Tibial nerve (tissue), 4 donors: ENCODE results near the gene PGM5.

Source experiments
- EP300 ChIP-seq, 2 donors: sonication (generic); formaldehyde crosslinking; IDR thresholded peaks; one replicate each; pipeline ENCODE4 v1.6.1; 2017; ENCODE audit warnings: antibody characterized with exemption in 2 of 2, mild to moderate bottlenecking in 1 of 2
- POLR2A ChIP-seq, 2 donors: fragments of 450-650 bp; IDR thresholded peaks; one replicate each; pipeline ENCODE4 v1.6.1; 2017; ENCODE audit warnings: antibody characterized with exemption in 2 of 2, mild to moderate bottlenecking in 2 of 2, moderate library complexity in 2 of 2
- TF ChIP-seq, protein P1 (sequence below), 5 experiments: fragments of 200-600 bp in 3 of 5; fragments of 450-650 bp in 2 of 5; sonication (generic) in 3 of 5; IDR thresholded peaks; one replicate each; pipeline ENCODE4 v1.5.1; 2016 to 2019; ENCODE audit warnings: antibody characterized with exemption in 5 of 5, mild to moderate bottlenecking in 3 of 5, moderate library complexity in 2 of 5

DNA sequence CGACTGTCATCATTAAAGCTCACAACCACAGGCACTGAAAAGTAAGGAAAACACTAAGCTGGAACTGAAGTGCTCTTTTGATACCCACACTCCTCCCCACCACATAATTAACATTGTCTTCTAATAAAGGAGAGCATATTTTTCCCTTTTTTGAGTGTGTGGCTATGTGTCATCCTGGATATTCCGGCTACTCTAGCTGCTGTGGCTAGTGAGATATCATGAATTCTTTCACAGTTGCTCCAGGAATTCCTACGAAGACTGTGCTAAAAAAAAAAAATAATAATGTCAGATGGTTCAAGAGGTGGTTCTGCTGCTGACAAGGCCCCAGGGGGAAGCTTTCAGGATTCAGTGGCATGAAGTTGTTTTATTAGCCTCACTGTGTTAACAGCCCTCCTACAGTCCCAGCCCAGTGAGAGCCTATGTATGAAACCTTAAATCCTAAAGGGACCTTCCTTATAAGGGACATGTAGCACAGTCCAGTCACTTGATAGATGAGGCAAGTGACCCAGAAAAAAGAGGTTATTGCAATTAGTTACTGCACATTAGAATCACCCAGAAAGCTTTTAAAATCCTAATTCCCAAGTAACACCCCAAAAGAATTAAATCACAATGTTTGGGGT lies 137.7 kb downstream of the PGM5 start:
- TF ChIP-seq, protein P1, sequence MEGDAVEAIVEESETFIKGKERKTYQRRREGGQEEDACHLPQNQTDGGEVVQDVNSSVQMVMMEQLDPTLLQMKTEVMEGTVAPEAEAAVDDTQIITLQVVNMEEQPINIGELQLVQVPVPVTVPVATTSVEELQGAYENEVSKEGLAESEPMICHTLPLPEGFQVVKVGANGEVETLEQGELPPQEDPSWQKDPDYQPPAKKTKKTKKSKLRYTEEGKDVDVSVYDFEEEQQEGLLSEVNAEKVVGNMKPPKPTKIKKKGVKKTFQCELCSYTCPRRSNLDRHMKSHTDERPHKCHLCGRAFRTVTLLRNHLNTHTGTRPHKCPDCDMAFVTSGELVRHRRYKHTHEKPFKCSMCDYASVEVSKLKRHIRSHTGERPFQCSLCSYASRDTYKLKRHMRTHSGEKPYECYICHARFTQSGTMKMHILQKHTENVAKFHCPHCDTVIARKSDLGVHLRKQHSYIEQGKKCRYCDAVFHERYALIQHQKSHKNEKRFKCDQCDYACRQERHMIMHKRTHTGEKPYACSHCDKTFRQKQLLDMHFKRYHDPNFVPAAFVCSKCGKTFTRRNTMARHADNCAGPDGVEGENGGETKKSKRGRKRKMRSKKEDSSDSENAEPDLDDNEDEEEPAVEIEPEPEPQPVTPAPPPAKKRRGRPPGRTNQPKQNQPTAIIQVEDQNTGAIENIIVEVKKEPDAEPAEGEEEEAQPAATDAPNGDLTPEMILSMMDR (IDR thresholded peaks at IDR 0.05): no peak
- TF ChIP-seq EP300 (IDR thresholded peaks at IDR 0.05) (no peak), POLR2A (IDR thresholded peaks at IDR 0.05) (no peak)
